CD14-positive monocyte (primary cell): Measurements from ENCODE around the gene LGALS4. TPM values are rescaled to one million over a fixed set of nuclear protein-coding genes. Genes with fewer than 3 reads are reported as not detected.

Experiments
- DNase-seq, 3 donors: peaks; one replicate each; pipeline ENCODE4 v3.0.0-alpha.2; 2011 to 2022
- H2AFZ ChIP-seq: 2 replicates; pipeline ENCODE4 v1.6.0; 2012; ENCODE audit warnings: mild to moderate bottlenecking, low read depth, low read length, inconsistent platforms; ENCODE audit not compliant: insufficient read depth, poor library complexity, severe bottlenecking
- H3K27ac ChIP-seq, 2 donors: 1 replicate in 1 of 2; 2 replicates in 1 of 2; pipeline ENCODE4 v1.5.1; 2012 to 2013; ENCODE audit warnings: low read length in 2 of 2, control low read depth in 1 of 2, inconsistent platforms in 1 of 2, low read depth in 1 of 2, mild to moderate bottlenecking in 1 of 2
- H3K27me3 ChIP-seq, 2 donors: one replicate each; pipeline versions ENCODE4 v1.6.0 to v1.6.1; 2011 to 2013; ENCODE audit warnings: low read length in 2 of 2; ENCODE audit not compliant: control insufficient read depth in 2 of 2, insufficient read depth in 2 of 2
- H3K36me3 ChIP-seq, 2 donors: replicated peaks in 1 of 2; 1 replicate in 1 of 2; 2 replicates in 1 of 2; pipeline versions ENCODE4 v1.5.1 to v1.6.1; 2012 to 2013; ENCODE audit warnings: low read length in 2 of 2, control low read depth in 1 of 2, inconsistent platforms in 1 of 2, mild to moderate bottlenecking in 1 of 2; ENCODE audit not compliant: insufficient read depth in 2 of 2, control insufficient read depth in 1 of 2
- H3K4me1 ChIP-seq, 2 donors: 1 replicate in 1 of 2; 2 replicates in 1 of 2; pipeline versions ENCODE4 v1.5.1 to v1.6.1; 2012 to 2013; ENCODE audit warnings: low read length in 2 of 2, control low read depth in 1 of 2, inconsistent platforms in 1 of 2, mild to moderate bottlenecking in 1 of 2, moderate library complexity in 1 of 2; ENCODE audit not compliant: insufficient read depth in 2 of 2, control insufficient read depth in 1 of 2
- H3K4me2 ChIP-seq: replicated peaks from 2 replicates; pipeline ENCODE3; 2012; ENCODE audit warnings: low read length, moderate library complexity, mild to moderate bottlenecking; ENCODE audit not compliant: poor library complexity, severe bottlenecking; ENCODE audit errors: extremely low read depth
- H3K4me3 ChIP-seq, 3 experiments: fragments of 200-600 bp in 1 of 3; sonication (generic) in 1 of 3; replicated peaks in 1 of 3; 1 replicate in 2 of 3; 2 replicates in 1 of 3; pipeline ENCODE4 v1.5.1; 2011 to 2013; ENCODE audit warnings: low read length in 3 of 3, mild to moderate bottlenecking in 3 of 3, control low read depth in 2 of 3, low read depth in 2 of 3, inconsistent platforms in 1 of 3, moderate library complexity in 1 of 3
- H3K79me2 ChIP-seq: 2 replicates; pipeline ENCODE4 v1.6.0; 2012; ENCODE audit warnings: mild to moderate bottlenecking, control low read depth, inconsistent platforms, low read length, moderate library complexity; ENCODE audit not compliant: insufficient read depth
- H3K9ac ChIP-seq: 2 replicates; pipeline ENCODE4 v1.6.0; 2017; ENCODE audit warnings: low read length, mild to moderate bottlenecking; ENCODE audit not compliant: insufficient read depth, poor library complexity, severe bottlenecking
- H3K9me3 ChIP-seq, 2 donors: replicated peaks in 1 of 2; 1 replicate in 1 of 2; 2 replicates in 1 of 2; pipeline versions ENCODE4 v1.5.1 to v1.6.1; 2012 to 2013; ENCODE audit warnings: low read length in 2 of 2, control low read depth in 1 of 2; ENCODE audit not compliant: control insufficient read depth in 1 of 2, insufficient read depth in 1 of 2
- H4K20me1 ChIP-seq: 2 replicates; pipeline ENCODE4 v1.6.0; 2012; ENCODE audit warnings: mild to moderate bottlenecking, low read length, control low read depth, moderate library complexity; ENCODE audit not compliant: insufficient read depth
- H3K27ac Mint-ChIP-seq, 7 donors: one replicate each; pipeline ENCODE4 v1.8.0; 2020; ENCODE audit warnings: mild to moderate bottlenecking in 7 of 7, mixed read lengths in 7 of 7, moderate library complexity in 6 of 7, inconsistent platforms in 2 of 7
- H3K27me3 Mint-ChIP-seq, 3 donors: one replicate each; pipeline ENCODE4 v1.8.0; 2021 to 2022; ENCODE audit warnings: low read depth in 3 of 3, mild to moderate bottlenecking in 3 of 3, mixed read lengths in 3 of 3, moderate library complexity in 3 of 3, inconsistent platforms in 1 of 3
- H3K36me3 Mint-ChIP-seq, 2 donors: one replicate each; pipeline ENCODE4 v1.8.0; 2020; ENCODE audit warnings: mixed read lengths in 2 of 2, inconsistent platforms in 1 of 2, mild to moderate bottlenecking in 1 of 2
- H3K4me1 Mint-ChIP-seq: one replicate; pipeline ENCODE4 v1.8.0; 2020; ENCODE audit warnings: mild to moderate bottlenecking, mixed read lengths
- H3K4me3 Mint-ChIP-seq, 2 donors: one replicate each; pipeline ENCODE4 v1.8.0; 2020; ENCODE audit warnings: mild to moderate bottlenecking in 2 of 2, mixed read lengths in 2 of 2, moderate library complexity in 1 of 2
- H3K9me3 Mint-ChIP-seq, 7 donors: one replicate each; pipeline ENCODE4 v1.8.0; 2020 to 2022; ENCODE audit warnings: mixed read lengths in 7 of 7, mild to moderate bottlenecking in 6 of 7, moderate library complexity in 6 of 7, inconsistent platforms in 2 of 7
- CTCF ChIP-seq: fragments of 200-600 bp; IDR thresholded peaks from one replicate; pipeline ENCODE4 v1.8.0; 2022; ENCODE audit warnings: antibody characterized with exemption, mild to moderate bottlenecking
- WGBS: methylation state at CpG from one replicate; pipeline ENCODE4 v1.1.5; 2013; ENCODE audit warnings: missing lambda C conversion rate; ENCODE audit not compliant: insufficient coverage; 5-methylcytosine and 5-hydroxymethylcytosine counted together
- intact Hi-C, 2 donors: fragments of 100-400 bp; cut with micrococcal nuclease; formaldehyde crosslinking; loops; one replicate each; pipeline versions ENCODE4 v1.15.0 to v1.15.1; 2023
- polyA plus RNA-seq, 3 donors: library from polyadenylated mRNA; depleted of rRNA in 1 of 3; unstranded in 2 of 3; stranded (reverse) in 1 of 3; fragments of 300-500 nt in 2 of 3; fragments of >200 nt in 1 of 3; fragmentation: Illumina TruSeq in 2 of 3; gene quantifications; 1 replicate in 2 of 3; 2 replicates in 1 of 3; pipeline ENCODE4 v1.2.3, GENCODE V29; 2012 to 2021

LGALS4 gene
- polyA plus RNA-seq, 3 donors, result 1.7 TPM; not detected in 2

DNA sequence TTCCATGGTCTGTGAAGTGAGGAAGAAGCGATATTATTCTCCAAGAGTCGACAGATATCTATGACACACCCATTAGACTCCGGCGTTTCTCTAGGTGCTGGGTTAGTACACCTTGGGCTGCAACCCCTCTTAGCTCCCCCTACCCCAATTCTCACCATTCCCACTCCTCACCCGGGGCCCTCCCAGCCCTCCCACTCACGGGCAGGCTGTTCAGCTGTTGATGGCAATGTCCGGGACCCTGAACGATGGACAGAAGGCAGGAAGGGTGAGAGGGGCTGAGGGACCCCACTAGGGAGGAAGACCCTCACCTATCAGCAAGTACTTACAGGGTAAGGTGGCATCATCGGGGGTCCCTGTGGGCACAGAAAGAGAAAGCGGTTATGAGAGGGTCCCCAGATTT is 9.2 kb downstream of the LGALS4 start:
- WGBS, result 80% methylated on average over 1 of the region's 10 CpGs
- H3K27ac ChIP-seq, result no peak overlapping the region
- no peaks in the 10 kb centered on the region for H3K79me2 ChIP-seq
- no peak for DNase-seq
- peaks cover 3 to 5% of the 10 kb centered on the region in 2 donors for H3K4me1 ChIP-seq
- no peak overlapping the region for H3K4me3 ChIP-seq
- no peak overlapping the region for H3K4me3 Mint-ChIP-seq
- H3K4me1 Mint-ChIP-seq, result peaks cover 8% of the 10 kb centered on the region
- H3K27ac Mint-ChIP-seq, result no peak overlapping the region
- intact Hi-C loops, result no loop called here
- TF ChIP-seq CTCF, result no peak
- H4K20me1 ChIP-seq, result no peaks in the 10 kb centered on the region
- no peak overlapping the region for H3K9ac ChIP-seq
- H3K27me3 ChIP-seq, result no peaks in the 10 kb centered on the region
- H3K9me3 ChIP-seq, result no peaks in the 10 kb centered on the region
- H3K9me3 Mint-ChIP-seq, result no peaks in the 10 kb centered on the region
- peaks cover 1 to 2% (median 2%) of the 10 kb centered on the region in 3 donors for H3K27me3 Mint-ChIP-seq
- H3K36me3 Mint-ChIP-seq, result no peaks in the 10 kb centered on the region
- no peak overlapping the region for H2AFZ ChIP-seq
- H3K4me2 ChIP-seq, result no peak overlapping the region
- no peaks in the 10 kb centered on the region for H3K36me3 ChIP-seq

DNA sequence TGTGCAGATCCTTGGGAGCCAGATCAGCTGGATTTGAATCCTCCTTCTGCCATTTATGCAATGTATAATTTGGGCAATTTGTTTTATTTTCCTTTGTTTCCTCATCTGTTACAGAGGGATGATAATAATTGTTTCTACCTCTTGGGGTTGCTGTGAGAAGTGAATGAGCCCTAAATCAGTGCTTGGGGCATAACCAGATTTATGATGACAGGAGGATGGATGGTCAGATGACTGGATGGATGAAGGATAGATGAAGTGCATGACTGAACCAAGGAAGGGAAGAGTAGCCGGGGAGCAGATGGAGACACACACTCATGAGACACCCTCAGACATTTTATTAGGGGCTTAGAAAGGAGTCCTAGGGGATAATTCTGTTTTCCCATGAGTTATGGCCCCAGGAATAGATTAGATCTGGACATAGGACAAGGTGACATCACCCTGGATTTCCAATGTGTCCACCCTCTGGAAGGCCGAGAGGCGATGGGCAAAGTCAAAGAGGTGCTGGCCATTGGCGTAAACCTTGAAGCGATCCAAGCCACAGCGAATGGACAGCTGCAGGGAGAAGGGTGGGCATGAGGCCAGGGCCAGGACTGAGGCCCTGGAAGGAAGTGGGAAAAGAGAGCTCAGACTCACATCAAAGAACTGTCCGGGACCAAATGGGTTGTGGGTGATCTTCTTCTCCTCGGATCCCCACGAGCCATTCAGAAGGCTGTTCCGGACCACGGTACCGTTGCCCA is 11.2 kb downstream of the LGALS4 start:
- H3K27me3 Mint-ChIP-seq, result peaks cover 2 to 4% (median 2%) of the 10 kb centered on the region in 3 donors
- WGBS, result 98% methylated on average over 11 of the region's 12 CpGs
- peaks cover 0 to 3% (median 0%) of the 10 kb centered on the region in 7 donors for H3K9me3 Mint-ChIP-seq
- no peaks in the 10 kb centered on the region for H3K36me3 Mint-ChIP-seq
- Histone ChIP-seq H3K27ac (no peak overlapping the region), H3K27me3 (no peaks in the 10 kb centered on the region), H3K79me2 (no peaks in the 10 kb centered on the region), H3K4me2 (no peak overlapping the region), H3K4me3 (no peak overlapping the region), H4K20me1 (no peaks in the 10 kb centered on the region), H3K9ac (no peak overlapping the region), H3K36me3 (no peaks in the 10 kb centered on the region), H3K9me3 (no peaks in the 10 kb centered on the region), H3K4me1 (peaks cover 3 to 5% of the 10 kb centered on the region in 2 donors), H2AFZ (no peak overlapping the region)
- DNase-seq, result no peak
- intact Hi-C loops, result no loop called here
- TF ChIP-seq CTCF, result no peak
- no peak overlapping the region for H3K4me3 Mint-ChIP-seq
- H3K4me1 Mint-ChIP-seq, result peaks cover 5% of the 10 kb centered on the region
- no peak overlapping the region for H3K27ac Mint-ChIP-seq
